ENCODE results near the gene THAP7. TPM values are rescaled to one million over a fixed set of nuclear protein-coding genes. Genes with fewer than 3 reads are reported as not detected.
"Not testable (repeated sequence)": the region's sequence is repeated elsewhere in the genome, so short reads cannot be mapped to it uniquely, and the experiment has no call there.

Gene THAP7
- 24.3 TPM for total RNA-seq
- long read RNA-seq, transcript THAP7-204 (2 exons, 1,809 nt): minor isoform, 15 of 52 reads
- long read RNA-seq, transcript THAP7-208 (3 exons, 1,957 nt): major isoform, 22 of 52 reads
- long read RNA-seq, transcript THAP7-202 (5 exons, 1,144 nt): minor isoform, 10 of 52 reads
- long read RNA-seq, partial matches to known transcripts: 0 of 52 reads
- long read RNA-seq, other reads (novel, unspliced or antisense): 3 of 52 reads

- Histone ChIP-seq H3K27ac (peak within 1 kb of the TSS; percentile 99), H3K36me3 (peaks cover 38% of the 10 kb centered on the region), H3K27me3 (ENCODE audit: low read depth) (no peaks in the 10 kb centered on the region), H3K4me1 (peaks cover 34% of the 10 kb centered on the region), H3K4me3 (peak within 1 kb of the TSS; percentile 90), H3K9me3 (no peaks in the 10 kb centered on the region)
- intact Hi-C loops (cut with DNase I): no loop called here
- no peak for TF ChIP-seq CTCF (IDR thresholded peaks at IDR 0.05)
- peak; percentile 99 for DNase-seq
- ATAC-seq: peak; percentile 97 to 99
Observed at GRCh38 chr22:21001601-21002325, at the start of gene THAP7. Gene THAP7, minus strand, starts transcription at chr22:21002118. Its CDS starts 207 bp downstream, at chr22:21001911.

DNA sequence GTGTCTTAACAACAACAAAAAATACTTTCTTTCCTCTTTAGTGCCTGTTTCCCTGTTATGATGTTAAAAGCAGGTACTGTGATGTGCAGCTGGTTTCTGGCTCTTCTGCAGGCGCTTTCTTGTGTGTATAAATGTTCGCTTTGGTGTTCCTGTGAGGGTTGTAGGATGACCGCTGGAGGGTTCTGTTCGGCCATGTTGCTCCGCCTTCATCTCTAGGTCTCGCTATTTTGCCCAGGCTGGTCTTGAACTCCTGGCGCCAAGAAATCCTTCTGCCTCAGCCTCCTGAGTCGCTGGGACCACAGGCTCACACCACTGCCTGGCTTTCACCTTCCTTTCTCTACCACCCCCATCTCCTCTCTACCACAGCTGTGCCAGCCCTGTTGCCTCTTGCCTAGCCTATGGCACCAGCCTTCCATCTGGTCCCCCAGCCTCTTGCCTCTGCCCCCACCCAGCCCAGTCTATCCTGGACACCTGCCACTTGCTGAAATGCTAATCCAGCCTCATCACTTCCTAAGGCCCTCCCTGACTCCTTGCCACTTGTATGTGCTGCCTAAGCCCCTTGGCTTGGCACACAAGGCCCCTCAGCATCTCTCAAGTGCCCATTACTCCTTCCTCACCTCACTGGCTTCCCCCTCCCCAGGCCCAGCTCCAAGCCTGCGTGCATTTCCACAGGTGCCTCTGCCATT is 49.4 kb upstream of the THAP7 start:
- no peaks in the 10 kb centered on the region for H3K9me3 ChIP-seq
- no peaks in the 10 kb centered on the region for H3K4me1 ChIP-seq
- no peaks in the 10 kb centered on the region for H3K27me3 ChIP-seq (ENCODE audit: low read depth)
- no peak for DNase-seq
- TF ChIP-seq CTCF (IDR thresholded peaks at IDR 0.05): no peak
- intact Hi-C loops (cut with DNase I): no loop called here
- ATAC-seq: no peak
- no peak overlapping the region for H3K4me3 ChIP-seq
- H3K36me3 ChIP-seq: no peaks in the 10 kb centered on the region
- H3K27ac ChIP-seq: no peak overlapping the region

- ATAC-seq; H3K9me3 ChIP-seq; intact Hi-C loops (cut with DNase I); H3K36me3 ChIP-seq; H3K27ac ChIP-seq; H3K4me3 ChIP-seq; H3K27me3 ChIP-seq (ENCODE audit: low read depth): not testable (repeated sequence)
- peak; percentile 17 for DNase-seq
- H3K4me1 ChIP-seq: peaks cover 13% of the 10 kb centered on the region
Observed at GRCh38 chr22:21048965-21049364, 47.0 kb upstream of the THAP7 start.

DNA sequence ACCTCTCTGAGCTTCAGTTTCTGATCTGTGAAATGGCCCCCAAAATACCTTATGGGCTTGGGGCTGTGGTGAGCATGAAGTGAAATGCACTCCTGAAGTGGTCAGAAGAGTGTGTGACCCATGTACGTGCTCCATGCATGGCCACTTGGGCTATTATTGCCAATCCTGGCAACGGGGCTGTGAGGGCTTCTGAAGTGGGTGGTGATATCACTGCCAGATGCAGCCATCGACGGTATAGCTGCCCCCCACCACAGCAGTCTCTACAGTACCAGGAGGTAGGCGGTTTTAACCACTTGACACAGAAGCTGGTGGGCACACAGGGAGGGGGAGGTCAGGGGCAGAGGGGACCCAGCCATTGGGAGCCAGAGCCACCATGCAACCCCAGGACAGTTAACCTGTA is 46.5 kb upstream of the THAP7 start:
- peaks cover 13% of the 10 kb centered on the region for H3K4me1 ChIP-seq
- intact Hi-C loops (cut with DNase I); H3K36me3 ChIP-seq; H3K4me3 ChIP-seq; H3K9me3 ChIP-seq; H3K27ac ChIP-seq; H3K27me3 ChIP-seq (ENCODE audit: low read depth); ATAC-seq: not testable (repeated sequence)
- peak; percentile 18 for DNase-seq

- no peak overlapping the region for H3K27ac ChIP-seq
- H3K36me3 ChIP-seq: no peaks in the 10 kb centered on the region
- DNase-seq (peak; percentile 40), ATAC-seq (no peak)
- no peak overlapping the region for H3K4me3 ChIP-seq
- intact Hi-C loops (cut with DNase I): no loop called here
- peaks cover 13% of the 10 kb centered on the region for H3K4me1 ChIP-seq
- peaks cover 3% of the 10 kb centered on the region for H3K27me3 ChIP-seq (ENCODE audit: low read depth)
- TF ChIP-seq CTCF (IDR thresholded peaks at IDR 0.05): no peak
- no peaks in the 10 kb centered on the region for H3K9me3 ChIP-seq
Observed at GRCh38 chr22:21047730-21048129, 45.8 kb upstream of the THAP7 start.

DNA sequence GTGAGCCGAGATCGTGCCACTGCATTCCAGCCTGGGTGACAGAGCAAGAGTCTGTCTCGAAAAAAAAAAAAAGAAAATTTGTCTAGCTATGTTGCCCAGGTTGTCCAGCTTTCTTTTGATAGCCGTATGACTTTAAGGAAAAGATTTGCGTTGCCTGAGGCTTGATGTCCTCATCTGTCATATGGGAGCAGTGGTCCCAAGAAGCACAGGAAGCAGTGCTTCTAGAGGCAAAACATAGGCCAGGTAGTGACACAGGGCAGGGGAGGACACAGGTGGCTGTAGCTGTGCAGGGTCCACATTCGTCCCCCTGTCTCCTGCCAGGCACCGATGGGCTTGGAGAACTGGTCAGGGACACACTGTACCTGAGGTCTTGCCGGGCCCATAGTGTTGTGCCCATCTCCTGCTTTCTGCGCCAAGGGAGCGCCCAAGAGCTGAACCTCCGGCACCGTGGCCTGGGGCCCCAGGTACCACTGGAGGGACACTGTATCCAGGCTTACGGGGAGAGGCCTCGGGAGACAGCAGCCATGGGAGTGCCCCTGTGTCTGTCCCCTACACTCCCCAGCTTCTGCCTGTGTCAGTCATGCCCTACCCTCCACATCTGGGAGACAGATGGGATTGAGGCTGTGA is 45.2 kb upstream of the THAP7 start:
- intact Hi-C loops (cut with DNase I): no loop called here
- DNase-seq (peak; percentile 28), ATAC-seq (no peak)
- Histone ChIP-seq H3K36me3 (no peaks in the 10 kb centered on the region), H3K27me3 (ENCODE audit: low read depth) (peaks cover 3% of the 10 kb centered on the region), H3K9me3 (no peaks in the 10 kb centered on the region), H3K4me3 (no peak overlapping the region), H3K27ac (no peak overlapping the region), H3K4me1 (peaks cover 13% of the 10 kb centered on the region)
- TF ChIP-seq CTCF (IDR thresholded peaks at IDR 0.05): no peak

Data from lower lobe of right lung (tissue), 2 donors.